HepG2 (cell line): ENCODE results near the gene E2F3. TPM values are rescaled to one million over a fixed set of nuclear protein-coding genes. Genes with fewer than 3 reads are reported as not detected.

Experiments used
- FOXK2 ChIP-seq: fragments of 450-650 bp; IDR thresholded peaks from 2 replicates; pipeline ENCODE4 v1.6.1; 2016
- GABPB1 ChIP-seq: IDR thresholded peaks from 2 replicates; pipeline ENCODE4 v1.6.1; 2016; ENCODE audit warnings: mild to moderate bottlenecking, missing genetic modification reagents, moderate library complexity, missing compliant biosample characterization
- IKZF4 ChIP-seq: sonication (generic); formaldehyde crosslinking; IDR thresholded peaks from 2 replicates; pipeline ENCODE4 v1.5.1; 2020; ENCODE audit warnings: borderline replicate concordance, mild to moderate bottlenecking, low read depth, missing genetic modification reagents; ENCODE audit errors: not compliant biosample characterization
- MAF1 ChIP-seq: sonication (generic); formaldehyde crosslinking; IDR thresholded peaks from 2 replicates; pipeline ENCODE4 v1.5.0; 2020; ENCODE audit warnings: missing genetic modification reagents, borderline replicate concordance
- PHF21A ChIP-seq: sonication (generic); formaldehyde crosslinking; IDR thresholded peaks from 2 replicates; pipeline ENCODE4 v1.5.0; 2020; ENCODE audit warnings: mild to moderate bottlenecking, missing genetic modification reagents
- POLR2G ChIP-seq: fragments of 200-400 bp; formaldehyde crosslinking; IDR thresholded peaks from 2 replicates; pipeline ENCODE4 v1.6.1; 2018; ENCODE audit warnings: mild to moderate bottlenecking, low read depth, low read length, moderate library complexity
- RXRB ChIP-seq: IDR thresholded peaks from 2 replicates; pipeline ENCODE4 v1.6.1; 2016; ENCODE audit warnings: borderline replicate concordance, missing genetic modification reagents, missing compliant biosample characterization
- ZNF20 ChIP-seq: sonication (generic); formaldehyde crosslinking; IDR thresholded peaks from 2 replicates; pipeline ENCODE4 v1.4.0; 2020; ENCODE audit warnings: mild to moderate bottlenecking, moderate library complexity, missing genetic modification reagents
- ZNF260 ChIP-seq: sonication (generic); formaldehyde crosslinking; IDR thresholded peaks from 2 replicates; pipeline ENCODE4 v1.4.0; 2020; ENCODE audit warnings: missing genetic modification reagents, low read depth, mild to moderate bottlenecking, borderline replicate concordance
- ZNF326 ChIP-seq: sonication (generic); formaldehyde crosslinking; IDR thresholded peaks from 2 replicates; pipeline ENCODE4 v1.4.0; 2020; ENCODE audit warnings: missing genetic modification reagents, borderline replicate concordance
- ZNF430 ChIP-seq: sonication (generic); formaldehyde crosslinking; IDR thresholded peaks from 2 replicates; pipeline ENCODE4 v1.9.0; 2021; ENCODE audit warnings: mild to moderate bottlenecking, missing genetic modification reagents
- ZNF446 ChIP-seq: sonication (generic); formaldehyde crosslinking; IDR thresholded peaks from 2 replicates; pipeline ENCODE4 v1.5.0; 2020; ENCODE audit warnings: mild to moderate bottlenecking, missing genetic modification reagents
- polyA plus RNA-seq, 8 experiments: library from polyadenylated mRNA; depleted of rRNA in 3 of 8; stranded (reverse) in 7 of 8; unstranded in 1 of 8; fragments of >200 nt; fragmentation: Illumina TruSeq in 4 of 8; extraction: Trizol in 4 of 8; gene quantifications; 2 replicates each; pipeline versions ENCODE4 v1.2.1 to v1.2.3, GENCODE V29; 2011 to 2016; ENCODE audit warnings: low read depth in 4 of 8, missing spikeins in 1 of 8, mixed read lengths in 1 of 8; ENCODE audit not compliant: insufficient read depth in 1 of 8
- total RNA-seq, 5 experiments: library from RNA; depleted of rRNA; stranded (reverse); fragments of >200 nt; fragmentation: Illumina TruSeq; extraction: Trizol; gene quantifications; 2 replicates each; pipeline ENCODE4 v1.2.3, GENCODE V29; 2016; ENCODE audit warnings: low read depth in 1 of 5
- TF ChIP-seq, protein P1 (sequence below): sonication (generic); formaldehyde crosslinking; IDR thresholded peaks from 2 replicates; pipeline ENCODE4 v1.8.0; 2022; ENCODE audit warnings: mild to moderate bottlenecking, missing genetic modification reagents, moderate library complexity
- TF ChIP-seq, protein P2 (sequence below): sonication (generic); formaldehyde crosslinking; IDR thresholded peaks from 2 replicates; pipeline ENCODE4 v1.4.0; 2020; ENCODE audit warnings: missing genetic modification reagents
- TF ChIP-seq, protein P3 (sequence below): sonication (generic); formaldehyde crosslinking; IDR thresholded peaks from 2 replicates; pipeline ENCODE4 v1.8.1; 2023; ENCODE audit warnings: mild to moderate bottlenecking, moderate library complexity, missing genetic modification reagents
- TF ChIP-seq, protein P4 (sequence below): sonication (generic); formaldehyde crosslinking; IDR thresholded peaks from 2 replicates; pipeline ENCODE4 v1.4.0; 2020; ENCODE audit warnings: missing genetic modification reagents
- TF ChIP-seq, protein P5 (sequence below): sonication (generic); formaldehyde crosslinking; IDR thresholded peaks from 2 replicates; pipeline ENCODE4 v1.4.0; 2020; ENCODE audit warnings: missing genetic modification reagents, low read depth, mild to moderate bottlenecking, borderline replicate concordance
- TF ChIP-seq, protein P6 (sequence below): sonication (generic); formaldehyde crosslinking; IDR thresholded peaks from 2 replicates; pipeline ENCODE4 v1.4.0; 2020; ENCODE audit warnings: missing genetic modification reagents, borderline replicate concordance
- TF ChIP-seq, protein P7 (sequence below): sonication (generic); formaldehyde crosslinking; conservative IDR thresholded peaks from 2 replicates; pipeline ENCODE4 v1.4.0; 2020; ENCODE audit warnings: missing genetic modification reagents

Gene E2F3
- total and polyA plus RNA-seq, 2 of the 13 experiments (the other 11 are each of a cell fraction or from before 2014, with no cell fraction given): 8.5 to 12.7 TPM

DNA sequence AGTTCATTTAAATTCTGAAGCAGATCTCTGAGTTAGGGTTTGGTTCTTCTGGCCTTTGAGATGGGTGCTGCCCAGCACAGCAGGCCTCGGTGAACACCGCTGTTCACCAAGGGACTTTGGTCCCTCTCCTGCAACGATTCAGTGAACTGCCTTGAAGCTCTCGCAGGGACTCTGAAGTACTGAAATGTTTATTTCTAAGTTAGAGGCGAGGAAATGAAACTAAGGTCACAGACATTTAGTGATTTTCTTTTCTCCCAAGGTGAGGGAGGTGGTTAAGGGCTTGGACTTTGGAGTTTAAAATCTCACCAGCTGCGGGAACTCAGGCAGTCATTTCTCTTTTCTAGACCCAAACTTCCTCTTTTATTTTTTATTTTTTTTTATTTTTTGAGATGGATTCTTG, 26.2 kb downstream of the E2F3 start (continued):
- TF ChIP-seq MAF1 (CRISPR knock-in tag) (no peak), ZNF326 (no peak), GABPB1 (CRISPR knock-in tag) (no peak), ZNF430 (CRISPR knock-in tag) (no peak), RXRB (no peak), ZNF446 (CRISPR knock-in tag) (no peak), ZNF20 (CRISPR knock-in tag) (no peak), POLR2G (no peak), FOXK2 (no peak), IKZF4 (no peak), PHF21A (no peak), ZNF260 (no peak)
- TF ChIP-seq, protein P1, sequence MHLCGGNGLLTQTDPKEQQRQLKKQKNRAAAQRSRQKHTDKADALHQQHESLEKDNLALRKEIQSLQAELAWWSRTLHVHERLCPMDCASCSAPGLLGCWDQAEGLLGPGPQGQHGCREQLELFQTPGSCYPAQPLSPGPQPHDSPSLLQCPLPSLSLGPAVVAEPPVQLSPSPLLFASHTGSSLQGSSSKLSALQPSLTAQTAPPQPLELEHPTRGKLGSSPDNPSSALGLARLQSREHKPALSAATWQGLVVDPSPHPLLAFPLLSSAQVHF (CRISPR knock-in tag): no peak
- TF ChIP-seq, protein P2, sequence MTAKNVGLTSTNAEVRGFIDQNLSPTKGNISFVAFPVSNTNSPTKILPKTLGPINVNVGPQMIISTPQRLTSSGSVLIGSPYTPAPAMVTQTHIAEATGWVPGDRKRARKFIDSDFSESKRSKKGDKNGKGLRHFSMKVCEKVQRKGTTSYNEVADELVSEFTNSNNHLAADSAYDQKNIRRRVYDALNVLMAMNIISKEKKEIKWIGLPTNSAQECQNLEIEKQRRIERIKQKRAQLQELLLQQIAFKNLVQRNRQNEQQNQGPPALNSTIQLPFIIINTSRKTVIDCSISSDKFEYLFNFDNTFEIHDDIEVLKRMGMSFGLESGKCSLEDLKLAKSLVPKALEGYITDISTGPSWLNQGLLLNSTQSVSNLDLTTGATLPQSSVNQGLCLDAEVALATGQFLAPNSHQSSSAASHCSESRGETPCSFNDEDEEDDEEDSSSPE: no peak
- TF ChIP-seq, protein P3, sequence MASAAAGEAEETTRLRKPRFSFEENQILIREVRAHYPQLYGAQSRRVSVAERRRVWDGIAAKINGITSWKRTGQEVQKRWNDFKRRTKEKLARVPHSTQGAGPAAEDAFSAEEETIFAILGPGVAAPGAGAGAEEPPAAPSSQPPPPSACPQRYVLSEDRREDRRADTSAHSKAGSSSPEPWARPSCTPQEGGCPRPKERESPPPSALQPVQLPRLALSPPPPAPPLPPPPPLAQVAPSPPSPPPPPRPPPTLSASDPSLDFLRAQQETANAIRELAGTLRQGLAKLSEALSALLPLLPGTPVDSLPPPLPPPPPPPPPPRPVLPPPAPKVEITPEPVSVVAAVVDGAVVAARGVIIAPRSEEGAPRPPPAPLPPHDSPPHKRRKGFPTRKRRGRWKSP (CRISPR knock-in tag): no peak
- TF ChIP-seq, protein P4, sequence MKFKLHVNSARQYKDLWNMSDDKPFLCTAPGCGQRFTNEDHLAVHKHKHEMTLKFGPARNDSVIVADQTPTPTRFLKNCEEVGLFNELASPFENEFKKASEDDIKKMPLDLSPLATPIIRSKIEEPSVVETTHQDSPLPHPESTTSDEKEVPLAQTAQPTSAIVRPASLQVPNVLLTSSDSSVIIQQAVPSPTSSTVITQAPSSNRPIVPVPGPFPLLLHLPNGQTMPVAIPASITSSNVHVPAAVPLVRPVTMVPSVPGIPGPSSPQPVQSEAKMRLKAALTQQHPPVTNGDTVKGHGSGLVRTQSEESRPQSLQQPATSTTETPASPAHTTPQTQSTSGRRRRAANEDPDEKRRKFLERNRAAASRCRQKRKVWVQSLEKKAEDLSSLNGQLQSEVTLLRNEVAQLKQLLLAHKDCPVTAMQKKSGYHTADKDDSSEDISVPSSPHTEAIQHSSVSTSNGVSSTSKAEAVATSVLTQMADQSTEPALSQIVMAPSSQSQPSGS (CRISPR knock-in tag): no peak
- TF ChIP-seq, protein P5, sequence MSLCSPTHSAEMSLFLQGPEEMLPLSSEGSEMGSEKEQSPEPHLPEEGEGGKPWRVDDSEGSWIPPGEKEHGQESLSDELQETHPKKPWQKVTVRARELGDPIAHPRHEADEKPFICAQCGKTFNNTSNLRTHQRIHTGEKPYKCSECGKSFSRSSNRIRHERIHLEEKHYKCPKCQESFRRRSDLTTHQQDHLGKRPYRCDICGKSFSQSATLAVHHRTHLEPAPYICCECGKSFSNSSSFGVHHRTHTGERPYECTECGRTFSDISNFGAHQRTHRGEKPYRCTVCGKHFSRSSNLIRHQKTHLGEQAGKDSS (CRISPR knock-in tag): no peak
- TF ChIP-seq, protein P6, sequence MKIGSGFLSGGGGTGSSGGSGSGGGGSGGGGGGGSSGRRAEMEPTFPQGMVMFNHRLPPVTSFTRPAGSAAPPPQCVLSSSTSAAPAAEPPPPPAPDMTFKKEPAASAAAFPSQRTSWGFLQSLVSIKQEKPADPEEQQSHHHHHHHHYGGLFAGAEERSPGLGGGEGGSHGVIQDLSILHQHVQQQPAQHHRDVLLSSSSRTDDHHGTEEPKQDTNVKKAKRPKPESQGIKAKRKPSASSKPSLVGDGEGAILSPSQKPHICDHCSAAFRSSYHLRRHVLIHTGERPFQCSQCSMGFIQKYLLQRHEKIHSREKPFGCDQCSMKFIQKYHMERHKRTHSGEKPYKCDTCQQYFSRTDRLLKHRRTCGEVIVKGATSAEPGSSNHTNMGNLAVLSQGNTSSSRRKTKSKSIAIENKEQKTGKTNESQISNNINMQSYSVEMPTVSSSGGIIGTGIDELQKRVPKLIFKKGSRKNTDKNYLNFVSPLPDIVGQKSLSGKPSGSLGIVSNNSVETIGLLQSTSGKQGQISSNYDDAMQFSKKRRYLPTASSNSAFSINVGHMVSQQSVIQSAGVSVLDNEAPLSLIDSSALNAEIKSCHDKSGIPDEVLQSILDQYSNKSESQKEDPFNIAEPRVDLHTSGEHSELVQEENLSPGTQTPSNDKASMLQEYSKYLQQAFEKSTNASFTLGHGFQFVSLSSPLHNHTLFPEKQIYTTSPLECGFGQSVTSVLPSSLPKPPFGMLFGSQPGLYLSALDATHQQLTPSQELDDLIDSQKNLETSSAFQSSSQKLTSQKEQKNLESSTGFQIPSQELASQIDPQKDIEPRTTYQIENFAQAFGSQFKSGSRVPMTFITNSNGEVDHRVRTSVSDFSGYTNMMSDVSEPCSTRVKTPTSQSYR: no peak
- TF ChIP-seq, protein P7, sequence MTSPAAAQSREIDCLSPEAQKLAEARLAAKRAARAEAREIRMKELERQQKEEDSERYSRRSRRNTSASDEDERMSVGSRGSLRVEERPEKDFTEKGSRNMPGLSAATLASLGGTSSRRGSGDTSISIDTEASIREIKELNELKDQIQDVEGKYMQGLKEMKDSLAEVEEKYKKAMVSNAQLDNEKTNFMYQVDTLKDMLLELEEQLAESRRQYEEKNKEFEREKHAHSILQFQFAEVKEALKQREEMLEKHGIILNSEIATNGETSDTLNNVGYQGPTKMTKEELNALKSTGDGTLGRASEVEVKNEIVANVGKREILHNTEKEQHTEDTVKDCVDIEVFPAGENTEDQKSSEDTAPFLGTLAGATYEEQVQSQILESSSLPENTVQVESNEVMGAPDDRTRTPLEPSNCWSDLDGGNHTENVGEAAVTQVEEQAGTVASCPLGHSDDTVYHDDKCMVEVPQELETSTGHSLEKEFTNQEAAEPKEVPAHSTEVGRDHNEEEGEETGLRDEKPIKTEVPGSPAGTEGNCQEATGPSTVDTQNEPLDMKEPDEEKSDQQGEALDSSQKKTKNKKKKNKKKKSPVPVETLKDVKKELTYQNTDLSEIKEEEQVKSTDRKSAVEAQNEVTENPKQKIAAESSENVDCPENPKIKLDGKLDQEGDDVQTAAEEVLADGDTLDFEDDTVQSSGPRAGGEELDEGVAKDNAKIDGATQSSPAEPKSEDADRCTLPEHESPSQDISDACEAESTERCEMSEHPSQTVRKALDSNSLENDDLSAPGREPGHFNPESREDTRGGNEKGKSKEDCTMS (CRISPR knock-in tag): no peak
